Thoracic aorta (tissue), 2 donors: ENCODE measurements around the gene ADAMTSL2. TPM values are rescaled to one million over a fixed set of nuclear protein-coding genes. Genes with fewer than 3 reads are reported as not detected.

Experiments used
- ATAC-seq: fragments of 150-250 bp; one replicate; pipeline ENCODE4 v1.8.0; 2017; ENCODE audit warnings: low read depth; ENCODE audit not compliant: insufficient number of reproducible peaks, low FRiP score
- DNase-seq: peaks from one replicate; pipeline ENCODE4 v3.0.0-alpha.2; 2020; ENCODE audit warnings: low spot score
- H3K27ac ChIP-seq, 2 donors: fragments of 200-600 bp; sonication (generic); 1 replicate in 1 of 2; 2 replicates in 1 of 2; pipeline ENCODE4 v1.5.1; 2016; ENCODE audit warnings: mild to moderate bottlenecking in 2 of 2, moderate library complexity in 2 of 2
- H3K27me3 ChIP-seq: fragments of 200-600 bp; sonication (generic); replicated peaks from 2 replicates; pipeline ENCODE4 v1.6.0; 2016; ENCODE audit warnings: mild to moderate bottlenecking; ENCODE audit not compliant: insufficient read depth
- H3K36me3 ChIP-seq: fragments of 200-600 bp; sonication (generic); one replicate; pipeline ENCODE4 v1.5.1; 2016
- H3K4me1 ChIP-seq, 2 donors: fragments of 200-600 bp; sonication (generic); 1 replicate in 1 of 2; 2 replicates in 1 of 2; pipeline versions ENCODE4 v1.5.1 to v1.6.0; 2016; ENCODE audit warnings: low read depth in 2 of 2, mild to moderate bottlenecking in 1 of 2; ENCODE audit not compliant: control insufficient read depth in 1 of 2
- H3K4me3 ChIP-seq: fragments of 200-600 bp; sonication (generic); 2 replicates; pipeline ENCODE4 v1.5.1; 2016; ENCODE audit warnings: mild to moderate bottlenecking
- H3K9me3 ChIP-seq: fragments of 200-600 bp; sonication (generic); 2 replicates; pipeline ENCODE4 v1.5.1; 2016
- CTCF ChIP-seq: fragments of 200-600 bp; sonication (generic); IDR thresholded peaks from one replicate; pipeline ENCODE4 v1.5.1; 2019; ENCODE audit warnings: antibody characterized with exemption
- total RNA-seq, 2 donors: library from RNA; depleted of rRNA; stranded (reverse); fragments of >200 nt; gene quantifications; one replicate each; pipeline versions ENCODE4 v1.1.0 to v1.2.3, GENCODE V29; 2016

The ADAMTSL2 gene
- total RNA-seq, 2 donors from 2014 or later = 2.8 to 5.5 TPM

- no peaks in the 10 kb centered on the region for H3K9me3 ChIP-seq
- H3K27ac ChIP-seq = no peak overlapping the region
- no peak for TF ChIP-seq CTCF
- DNase-seq (no peak), ATAC-seq (no peak)
- no peaks in the 10 kb centered on the region for H3K36me3 ChIP-seq
- H3K4me3 ChIP-seq = no peak overlapping the region
- H3K27me3 ChIP-seq = no peaks in the 10 kb centered on the region
- peaks cover 13 to 31% of the 10 kb centered on the region in 2 donors for H3K4me1 ChIP-seq
Measured at GRCh38 chr9:133512253-133513213, 22.0 kb upstream of the ADAMTSL2 start.

GRCh38 chr9:133513214-133514100 lies 21.0 kb upstream of the ADAMTSL2 start:
- H3K36me3 ChIP-seq = no peaks in the 10 kb centered on the region
- no peak overlapping the region for H3K27ac ChIP-seq
- H3K9me3 ChIP-seq = no peaks in the 10 kb centered on the region
- peaks cover 13 to 31% of the 10 kb centered on the region in 2 donors for H3K4me1 ChIP-seq
- DNase-seq (no peak), ATAC-seq (no peak)
- peak overlapping the region; percentile 25 for H3K4me3 ChIP-seq
- H3K27me3 ChIP-seq = no peaks in the 10 kb centered on the region
- TF ChIP-seq CTCF = no peak

- no peaks in the 10 kb centered on the region for H3K36me3 ChIP-seq
- H3K9me3 ChIP-seq = no peaks in the 10 kb centered on the region
- ATAC-seq (no peak), DNase-seq (no peak)
- no peaks in the 10 kb centered on the region for H3K27me3 ChIP-seq
- H3K4me3 ChIP-seq = no peak overlapping the region
- no peak overlapping the region for H3K27ac ChIP-seq
- no peak for TF ChIP-seq CTCF
- H3K4me1 ChIP-seq = peaks cover 5 to 24% of the 10 kb centered on the region in 2 donors
Measured at GRCh38 chr9:133514460-133515239, 19.9 kb upstream of the ADAMTSL2 start.

GRCh38 chr9:133515240-133515610 lies 19.3 kb upstream of the ADAMTSL2 start:
- no peak for TF ChIP-seq CTCF
- DNase-seq = no peak

More at GRCh38 chr9:133515240-133515610, 19.3 kb upstream of the ADAMTSL2 start:
- Histone ChIP-seq H3K4me3 (no peak overlapping the region), H3K9me3 (no peaks in the 10 kb centered on the region), H3K27me3 (no peaks in the 10 kb centered on the region), H3K27ac (no peak overlapping the region), H3K4me1 (peaks cover 5 to 21% of the 10 kb centered on the region in 2 donors), H3K36me3 (no peaks in the 10 kb centered on the region)
- ATAC-seq = no peak
